ENCODE data around the gene NSD2. TPM values are rescaled to one million over a fixed set of nuclear protein-coding genes. Genes with fewer than 3 reads are reported as not detected.
A peak's percentile ranks its signal among the peaks of the same experiment; 100 is the strongest.

The NSD2 gene
- total RNA-seq, 2 experiments from 2014 or later: 181 to 184 TPM

DNA sequence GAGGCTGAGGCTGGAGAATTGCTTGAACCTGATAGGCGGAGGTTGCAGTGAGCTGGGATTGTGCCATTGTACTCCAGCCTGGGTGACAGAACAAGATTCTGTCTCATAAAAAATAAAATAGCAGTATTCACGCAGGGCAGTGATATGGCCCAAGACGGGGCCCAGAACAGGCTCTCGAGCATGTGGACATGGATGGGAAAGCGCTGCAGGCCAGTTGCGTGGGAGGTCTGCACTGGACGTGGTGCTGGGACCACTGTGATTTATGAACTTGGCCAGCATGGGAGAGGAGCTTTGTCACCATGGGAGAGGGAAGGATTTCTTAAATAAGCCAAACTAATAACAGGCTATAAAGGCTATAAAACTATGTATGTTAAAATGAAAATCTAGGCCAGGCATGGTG, 51.6 kb downstream of the NSD2 start:
- H3K27ac Mint-ChIP-seq: peak overlapping the region; percentile 68
- peaks cover 32% of the 10 kb centered on the region for H3K36me3 Mint-ChIP-seq
- no peaks in the 10 kb centered on the region for H3K4me1 Mint-ChIP-seq
- no peak for DNase-seq
- no peak overlapping the region for H3K4me3 Mint-ChIP-seq
- H3K9me3 Mint-ChIP-seq: no peaks in the 10 kb centered on the region
- no peaks in the 10 kb centered on the region for H3K27me3 Mint-ChIP-seq

- H3K4me1 Mint-ChIP-seq: no peaks in the 10 kb centered on the region
- no peak for DNase-seq
- H3K4me3 Mint-ChIP-seq: no peak overlapping the region
- no peak overlapping the region for H3K27ac Mint-ChIP-seq
- H3K36me3 Mint-ChIP-seq: peaks cover 41% of the 10 kb centered on the region
- H3K27me3 Mint-ChIP-seq: no peaks in the 10 kb centered on the region
- H3K9me3 Mint-ChIP-seq: no peaks in the 10 kb centered on the region
Measured at GRCh38 chr4:1927675-1928074, 56.5 kb downstream of the NSD2 start.

GRCh38 chr4:1928356-1929239, 57.4 kb downstream of the NSD2 start:
- H3K4me3 Mint-ChIP-seq: no peak overlapping the region
- no peaks in the 10 kb centered on the region for H3K9me3 Mint-ChIP-seq
- H3K4me1 Mint-ChIP-seq: no peaks in the 10 kb centered on the region
- H3K27me3 Mint-ChIP-seq: no peaks in the 10 kb centered on the region
- no peak for DNase-seq
- peaks cover 34% of the 10 kb centered on the region for H3K36me3 Mint-ChIP-seq
- H3K27ac Mint-ChIP-seq: peak overlapping the region; percentile 31

- Mint-ChIP-seq H3K9me3 (no peaks in the 10 kb centered on the region), H3K27ac (no peak overlapping the region), H3K27me3 (no peaks in the 10 kb centered on the region), H3K36me3 (peaks cover 28% of the 10 kb centered on the region), H3K4me3 (no peak overlapping the region), H3K4me1 (no peaks in the 10 kb centered on the region)
- DNase-seq: no peak
Measured at GRCh38 chr4:1932736-1933135, 61.5 kb downstream of the NSD2 start.

DNA sequence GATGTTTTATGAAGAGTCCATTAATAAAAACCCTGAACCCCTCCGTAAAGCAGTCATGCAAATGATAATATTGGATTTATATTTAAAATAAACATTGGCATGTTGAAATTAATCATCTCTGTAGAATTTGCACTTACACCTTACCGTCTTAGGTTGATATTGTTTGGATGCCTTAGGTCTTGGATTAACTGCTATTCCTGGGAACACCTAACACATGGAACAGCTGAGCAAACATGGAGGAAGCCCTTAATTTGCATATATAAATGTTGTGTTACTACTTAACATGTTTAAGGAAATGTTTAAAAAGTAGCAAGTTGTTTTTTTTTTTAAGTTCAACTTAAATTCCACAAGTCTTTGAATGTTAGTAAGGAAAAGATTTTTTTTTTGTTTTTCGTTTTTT, 62.5 kb downstream of the NSD2 start:
- H3K9me3 Mint-ChIP-seq: no peaks in the 10 kb centered on the region
- H3K4me1 Mint-ChIP-seq: no peaks in the 10 kb centered on the region
- H3K36me3 Mint-ChIP-seq: peaks cover 24% of the 10 kb centered on the region
- no peak for DNase-seq
- H3K27ac Mint-ChIP-seq: no peak overlapping the region
- H3K4me3 Mint-ChIP-seq: no peak overlapping the region
- no peaks in the 10 kb centered on the region for H3K27me3 Mint-ChIP-seq

GRCh38 chr4:1937550-1937949, 66.4 kb downstream of the NSD2 start:
- Mint-ChIP-seq H3K4me3 (no peak overlapping the region), H3K9me3 (no peaks in the 10 kb centered on the region), H3K36me3 (peaks cover 17% of the 10 kb centered on the region), H3K27me3 (no peaks in the 10 kb centered on the region), H3K27ac (no peak overlapping the region), H3K4me1 (no peaks in the 10 kb centered on the region)
- no peak for DNase-seq

DNA sequence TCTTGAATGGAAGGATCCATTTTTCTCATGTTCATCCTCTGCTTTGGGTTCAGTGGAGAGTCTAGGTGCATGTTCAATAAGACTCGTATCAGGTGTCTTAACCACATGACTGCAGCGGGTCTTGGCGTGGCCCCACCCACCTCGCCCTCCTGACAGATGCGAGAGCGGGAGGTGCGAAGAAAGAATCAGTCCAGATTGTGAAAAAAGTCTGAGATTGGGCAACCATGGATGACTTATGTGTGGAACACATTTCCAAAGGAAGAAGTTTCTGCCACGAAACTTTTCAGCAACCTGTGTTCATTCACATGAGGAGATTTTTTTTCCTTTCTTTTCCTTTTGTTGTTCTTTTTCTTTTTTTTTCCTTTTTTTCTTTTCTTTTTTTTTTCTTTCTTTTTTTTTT, 66.8 kb downstream of the NSD2 start:
- DNase-seq: no peak
- Mint-ChIP-seq H3K27me3 (no peaks in the 10 kb centered on the region), H3K4me3 (no peak overlapping the region), H3K4me1 (no peaks in the 10 kb centered on the region), H3K9me3 (no peaks in the 10 kb centered on the region), H3K36me3 (peaks cover 19% of the 10 kb centered on the region), H3K27ac (no peak overlapping the region)

DNA sequence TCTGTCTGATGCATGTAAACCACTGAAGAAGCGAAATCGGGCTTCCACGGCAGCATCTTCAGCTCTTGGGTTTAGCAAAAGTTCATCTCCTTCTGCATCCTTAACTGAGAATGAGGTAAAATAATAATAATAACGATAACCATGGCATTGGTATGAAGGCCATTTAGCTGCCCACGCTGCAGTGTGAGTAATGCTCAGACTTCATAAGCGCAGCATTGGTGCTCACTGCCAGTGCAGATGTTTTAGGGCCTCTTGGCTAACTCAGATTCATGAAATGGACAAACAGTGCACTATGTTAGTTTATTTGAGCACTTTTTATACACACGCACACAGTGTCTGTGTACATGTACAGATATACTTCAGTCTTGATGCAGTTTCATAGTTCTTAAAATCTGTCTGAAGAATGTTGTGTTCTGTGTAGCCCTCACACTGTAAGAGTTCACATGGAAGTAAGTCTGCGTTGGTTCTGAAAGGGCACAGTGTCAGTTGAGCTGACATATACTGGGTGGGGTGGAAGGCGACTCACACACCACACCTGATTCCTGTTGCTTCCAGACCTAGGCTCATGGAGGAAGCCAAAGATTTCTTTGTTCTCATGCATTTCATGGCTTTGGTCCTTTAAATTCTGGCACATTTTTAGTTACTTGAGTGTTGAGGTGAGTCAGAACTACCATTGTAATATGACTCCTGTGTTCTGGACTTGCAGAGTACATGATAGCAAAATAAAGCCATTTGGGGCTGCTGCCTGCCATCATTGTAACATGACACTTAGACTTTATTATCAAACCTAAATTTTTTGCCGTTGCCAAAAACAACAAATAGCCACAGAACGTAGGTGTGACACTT, 68.7 kb downstream of the NSD2 start:
- H3K9me3 Mint-ChIP-seq: no peaks in the 10 kb centered on the region
- no peaks in the 10 kb centered on the region for H3K27me3 Mint-ChIP-seq
- DNase-seq: no peak
- no peaks in the 10 kb centered on the region for H3K4me1 Mint-ChIP-seq
- no peak overlapping the region for H3K4me3 Mint-ChIP-seq
- H3K27ac Mint-ChIP-seq: no peak overlapping the region
- H3K36me3 Mint-ChIP-seq: peaks cover 24% of the 10 kb centered on the region

DNA sequence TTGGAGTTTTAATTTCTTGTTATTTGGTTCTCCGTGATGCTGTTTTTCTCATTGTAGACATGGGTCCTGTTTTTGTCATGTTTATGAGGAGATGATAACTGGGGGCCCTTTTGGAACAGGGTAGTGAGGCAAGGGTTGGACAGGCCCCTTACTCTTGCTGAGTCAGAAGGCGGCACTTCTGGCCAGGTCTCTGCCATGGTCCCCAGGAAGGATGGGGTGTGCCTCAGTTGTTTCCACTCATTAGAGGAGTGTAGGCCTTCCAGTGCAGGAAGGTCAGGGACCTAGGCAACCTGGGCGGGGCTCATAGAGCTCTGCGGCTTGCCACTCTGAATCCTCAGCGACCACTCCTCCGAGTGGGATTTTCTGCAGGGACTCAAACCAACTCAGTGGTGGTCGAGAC, 69.4 kb downstream of the NSD2 start:
- Mint-ChIP-seq H3K9me3 (no peaks in the 10 kb centered on the region), H3K27me3 (no peaks in the 10 kb centered on the region), H3K4me3 (no peak overlapping the region), H3K27ac (no peak overlapping the region), H3K36me3 (peaks cover 24% of the 10 kb centered on the region), H3K4me1 (no peaks in the 10 kb centered on the region)
- no peak for DNase-seq

DNA sequence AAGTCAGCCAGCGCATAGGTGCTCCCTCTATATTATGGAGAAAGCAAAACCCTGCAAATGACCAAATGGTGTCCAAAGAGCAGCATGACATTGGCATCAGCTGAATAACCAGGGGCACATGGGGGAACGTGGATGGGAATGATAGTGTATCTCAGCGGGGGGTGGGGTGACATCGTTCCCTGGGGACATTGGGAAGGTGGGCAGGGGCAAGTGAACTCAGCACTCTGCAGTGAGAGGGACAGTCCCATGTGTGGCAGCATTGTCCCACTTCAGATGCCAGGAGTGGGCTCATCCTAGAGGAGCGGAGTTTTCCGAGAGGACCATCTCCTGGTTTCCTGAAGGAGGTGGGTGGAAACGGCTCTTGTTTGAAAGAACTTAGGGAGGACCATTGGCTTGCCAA, 72.7 kb downstream of the NSD2 start:
- DNase-seq: no peak
- no peak overlapping the region for H3K4me3 Mint-ChIP-seq
- no peaks in the 10 kb centered on the region for H3K9me3 Mint-ChIP-seq
- no peaks in the 10 kb centered on the region for H3K4me1 Mint-ChIP-seq
- no peaks in the 10 kb centered on the region for H3K27me3 Mint-ChIP-seq
- no peak overlapping the region for H3K27ac Mint-ChIP-seq
- peaks cover 24% of the 10 kb centered on the region for H3K36me3 Mint-ChIP-seq

DNA sequence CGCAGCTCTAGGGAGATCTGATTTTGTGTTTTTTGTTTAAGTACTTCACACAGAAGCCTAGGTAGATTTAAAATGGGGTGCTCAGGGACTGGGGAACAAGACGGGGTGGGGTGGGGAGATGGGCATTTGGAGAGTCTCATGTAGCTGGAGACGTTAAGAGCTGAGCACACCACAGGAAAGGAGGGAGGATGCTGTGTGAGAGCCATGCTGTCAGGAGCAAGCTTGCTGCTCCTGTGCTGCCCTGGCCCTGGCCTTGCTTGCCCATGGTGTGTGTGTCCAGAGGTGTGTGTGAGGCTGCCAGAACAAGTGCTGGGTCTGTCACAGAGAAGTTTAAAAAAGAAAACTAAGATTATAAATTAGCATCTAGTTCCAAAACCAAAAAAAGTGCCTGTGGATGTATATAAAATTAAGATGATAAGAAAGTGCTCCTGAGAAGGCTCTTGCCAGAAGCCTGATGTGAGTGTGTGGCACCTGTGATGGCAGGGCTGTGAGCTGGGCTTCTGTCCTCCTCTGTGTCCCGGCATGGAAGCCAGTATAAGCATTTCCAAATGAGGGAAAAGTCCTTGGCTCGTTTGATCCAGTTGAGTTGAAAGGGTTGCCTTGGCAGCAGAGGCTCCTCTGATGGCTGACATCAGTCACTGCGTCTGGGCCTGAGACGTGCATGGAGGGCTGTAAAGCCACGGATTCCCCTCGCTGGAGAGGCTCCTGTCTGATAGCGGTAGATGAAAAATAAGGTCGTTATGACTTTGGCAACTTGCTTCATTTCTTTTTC, 74.1 kb downstream of the NSD2 start:
- Mint-ChIP-seq H3K36me3 (peaks cover 21% of the 10 kb centered on the region), H3K27ac (no peak overlapping the region), H3K4me1 (no peaks in the 10 kb centered on the region), H3K4me3 (no peak overlapping the region), H3K27me3 (no peaks in the 10 kb centered on the region), H3K9me3 (no peaks in the 10 kb centered on the region)
- no peak for DNase-seq

GRCh38 chr4:1945912-1946311, 74.7 kb downstream of the NSD2 start:
- H3K9me3 Mint-ChIP-seq: no peaks in the 10 kb centered on the region
- no peaks in the 10 kb centered on the region for H3K27me3 Mint-ChIP-seq
- peaks cover 18% of the 10 kb centered on the region for H3K36me3 Mint-ChIP-seq
- H3K4me1 Mint-ChIP-seq: no peaks in the 10 kb centered on the region
- DNase-seq: no peak
- no peak overlapping the region for H3K27ac Mint-ChIP-seq
- H3K4me3 Mint-ChIP-seq: no peak overlapping the region

GRCh38 chr4:1948232-1948631, 77.0 kb downstream of the NSD2 start:
- Mint-ChIP-seq H3K4me3 (no peak overlapping the region), H3K4me1 (no peaks in the 10 kb centered on the region), H3K27me3 (no peaks in the 10 kb centered on the region), H3K27ac (no peak overlapping the region), H3K9me3 (no peaks in the 10 kb centered on the region), H3K36me3 (peaks cover 12% of the 10 kb centered on the region)
- DNase-seq: no peak

DNA sequence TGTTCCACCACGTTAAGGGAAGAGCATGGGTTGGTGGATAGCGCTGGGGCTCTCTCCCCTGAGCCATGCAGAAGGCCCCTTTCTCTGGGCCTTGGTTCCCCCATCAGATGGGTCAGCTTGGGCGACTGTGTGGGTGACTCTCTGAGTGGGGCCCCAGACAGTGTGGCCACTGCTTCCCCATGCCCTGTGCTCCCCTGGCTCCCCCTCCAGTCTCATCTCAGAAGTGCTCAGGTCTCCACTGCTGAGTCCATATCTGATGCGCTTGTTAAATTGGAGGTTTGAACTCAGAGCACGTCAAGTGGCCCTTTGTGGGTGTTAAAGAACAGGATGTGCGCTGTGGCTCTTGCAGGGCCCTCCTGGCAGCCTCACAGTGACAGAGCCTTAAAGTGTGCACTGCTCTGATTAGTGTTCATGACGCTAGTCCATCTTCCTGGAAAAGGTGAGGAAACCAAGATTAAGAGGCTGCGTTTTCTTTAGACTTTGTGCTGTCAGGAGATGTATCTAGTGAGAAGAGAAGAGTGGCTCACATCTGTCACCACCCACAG, 77.8 kb downstream of the NSD2 start:
- peaks cover 8% of the 10 kb centered on the region for H3K36me3 Mint-ChIP-seq
- H3K4me3 Mint-ChIP-seq: no peak overlapping the region
- H3K27me3 Mint-ChIP-seq: no peaks in the 10 kb centered on the region
- H3K4me1 Mint-ChIP-seq: no peaks in the 10 kb centered on the region
- no peaks in the 10 kb centered on the region for H3K9me3 Mint-ChIP-seq
- no peak overlapping the region for H3K27ac Mint-ChIP-seq
- DNase-seq: no peak

- Mint-ChIP-seq H3K9me3 (no peaks in the 10 kb centered on the region), H3K36me3 (peaks cover 11% of the 10 kb centered on the region), H3K27me3 (no peaks in the 10 kb centered on the region)
Measured at GRCh38 chr4:1950369-1950768, 79.2 kb downstream of the NSD2 start.

More at GRCh38 chr4:1950369-1950768, 79.2 kb downstream of the NSD2 start:
- no peak for DNase-seq
- Mint-ChIP-seq H3K4me3 (no peak overlapping the region), H3K27ac (no peak overlapping the region), H3K4me1 (no peaks in the 10 kb centered on the region)

Measured in activated naive CD8-positive, alpha-beta T cell treated with anti-CD3 and anti-CD28 coated beads for 36 hours (primary cell).